Stimulated activated CD4-positive, alpha-beta T cell treated with anti-CD3 and anti-CD28 coated beads, Interleukin-4, amount 100 ng/mL, for 48 hours (primary cell): ENCODE measurements around the gene SLC9A6.
"Not testable (repeated sequence)": the region's sequence is repeated elsewhere in the genome, so short reads cannot be mapped to it uniquely, and the experiment has no call there.

ENCODE experiments used
- DNase-seq, 2 donors: peaks; one replicate each; pipeline ENCODE4 v3.0.0-alpha.2; 2020; ENCODE audit warnings: low read depth in 2 of 2

SLC9A6 gene

DNA sequence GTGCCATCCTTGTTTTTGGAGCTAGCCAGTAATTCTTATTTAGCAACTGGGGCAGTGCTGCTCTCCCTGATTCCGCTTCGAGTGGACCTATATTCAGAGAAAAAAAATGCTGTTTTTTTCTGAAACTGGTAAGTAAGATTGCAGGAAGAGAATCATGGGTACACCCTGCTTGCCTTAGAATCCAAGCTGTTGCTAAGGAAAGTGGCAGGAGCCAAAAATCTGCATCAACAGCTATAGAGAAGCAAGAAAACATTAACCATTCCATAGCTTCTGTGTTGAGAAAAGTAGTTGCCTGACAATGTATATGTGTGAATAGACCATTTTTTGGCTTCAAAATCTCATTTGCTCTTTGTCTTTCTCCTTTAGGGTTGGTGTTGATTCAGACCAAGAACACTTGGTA lies 44.5 kb downstream of the SLC9A6 start:
- DNase-seq: no peak

DNA sequence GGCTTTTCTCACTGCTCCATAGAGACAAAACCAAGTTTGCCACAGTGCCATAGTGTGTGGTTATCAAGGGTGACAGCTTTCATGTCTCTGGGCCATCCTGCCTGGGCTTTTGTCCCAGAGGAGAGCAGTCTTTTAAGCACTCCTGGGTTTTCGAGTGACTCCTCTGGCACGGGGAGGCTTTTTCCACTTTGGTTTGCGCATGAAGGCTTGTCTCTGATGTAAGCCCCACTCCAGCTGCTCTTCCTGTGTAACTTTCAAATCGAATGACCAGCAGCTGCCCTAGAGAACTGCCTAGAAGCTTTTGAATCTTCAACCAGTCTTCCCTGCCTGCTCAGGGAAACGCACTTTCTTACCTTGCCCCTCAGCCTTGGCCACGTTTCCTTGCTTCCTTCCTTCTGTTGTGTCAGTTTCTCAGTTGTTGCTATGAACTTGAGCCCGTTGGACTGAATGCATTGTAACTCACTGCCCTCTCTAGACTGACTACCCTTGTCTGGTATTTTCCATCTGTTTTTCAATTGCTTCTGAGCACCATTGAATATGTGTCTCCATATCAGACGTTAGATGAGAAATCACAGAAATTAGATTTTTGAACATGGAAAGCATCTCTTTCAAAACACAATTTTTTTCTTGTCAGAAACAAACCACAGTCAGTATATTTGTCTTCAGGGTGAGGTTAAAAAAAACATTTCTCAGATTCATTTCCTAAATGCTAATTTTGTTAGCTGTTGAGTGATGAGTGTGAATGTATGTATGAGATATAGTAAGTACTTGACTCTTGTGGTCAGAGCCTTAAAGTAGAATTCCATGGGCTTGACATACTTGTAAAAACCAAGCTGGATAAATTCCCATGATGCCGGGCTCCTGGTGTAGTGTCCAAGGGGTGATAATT lies 45.3 kb downstream of the SLC9A6 start:
- no peak for DNase-seq

DNA sequence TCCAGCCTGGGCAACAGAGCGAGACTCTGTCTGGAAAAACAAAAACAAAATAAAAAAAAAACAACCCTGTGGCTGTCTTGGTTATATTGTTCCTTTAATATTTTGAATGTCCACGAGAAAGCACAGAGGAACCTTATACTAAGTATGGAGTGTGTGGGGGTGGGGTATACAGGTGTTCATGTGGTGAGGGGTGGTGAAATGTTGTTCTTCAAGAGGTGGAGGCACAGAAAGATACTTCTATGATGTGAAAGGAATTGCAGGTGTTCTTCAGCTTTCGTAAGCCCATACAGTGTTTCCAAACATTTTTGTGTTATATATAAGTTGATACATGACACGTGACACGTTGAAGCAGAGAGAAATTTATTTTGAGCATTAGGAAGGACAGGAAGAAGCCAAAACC lies 46.4 kb downstream of the SLC9A6 start:
- DNase-seq: no peak

DNA sequence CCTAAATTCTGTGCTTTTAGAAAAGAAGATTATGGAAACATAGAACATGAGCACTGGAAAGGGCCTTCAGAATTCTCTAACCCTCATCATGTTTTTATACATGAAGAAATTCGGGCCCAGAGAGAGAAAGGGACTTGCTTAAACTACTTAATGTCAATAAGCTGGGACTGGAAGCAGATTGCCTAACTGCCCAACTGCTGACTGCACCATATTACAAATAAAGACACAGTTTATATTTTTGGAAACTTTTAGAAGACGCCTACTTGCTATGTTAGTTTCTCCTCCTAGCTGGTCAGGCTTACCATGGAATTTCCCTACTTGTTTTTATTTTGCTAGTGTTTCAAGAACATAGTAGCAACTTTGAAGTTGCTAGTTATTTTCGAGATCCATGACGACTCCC lies 47.1 kb downstream of the SLC9A6 start:
- no peak for DNase-seq

DNA sequence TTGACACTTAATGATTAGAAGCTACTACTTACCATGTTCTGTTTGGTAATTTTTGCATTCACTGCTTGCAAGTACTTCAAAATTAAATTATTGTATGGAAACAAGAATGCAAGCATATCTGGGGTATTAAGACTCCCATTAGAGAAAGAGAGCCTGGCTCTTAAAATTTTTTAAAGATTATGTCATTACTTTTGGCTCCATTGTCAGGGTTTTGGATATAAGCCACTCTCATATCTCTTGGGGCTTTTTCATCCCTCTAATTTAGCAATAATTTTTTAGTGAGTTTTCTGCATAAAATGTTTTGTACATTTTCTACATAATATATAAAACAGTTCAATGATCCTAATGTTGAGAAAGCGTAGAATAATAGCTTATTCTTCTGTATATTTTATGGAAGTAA lies 49.4 kb downstream of the SLC9A6 start:
- no peak for DNase-seq

DNA sequence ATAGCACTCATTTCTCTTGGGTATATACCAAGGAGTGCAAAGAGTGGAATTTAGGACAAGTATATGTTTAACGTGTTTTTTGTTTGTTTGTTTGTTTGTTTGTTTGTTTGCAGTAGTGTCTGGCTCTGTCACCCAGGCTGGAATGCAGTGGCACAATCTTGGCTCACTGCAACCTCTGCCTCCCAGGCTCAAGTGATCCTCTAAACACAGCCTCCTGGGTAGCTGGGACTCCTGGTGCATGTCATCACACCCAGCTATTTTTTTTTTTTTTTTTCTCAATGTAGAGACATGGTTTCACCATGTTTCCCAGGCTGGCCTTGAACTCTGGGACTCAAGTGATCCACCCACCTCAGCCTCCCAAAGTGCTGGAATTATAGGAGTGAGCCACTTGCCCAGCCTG lies 50.4 kb downstream of the SLC9A6 start:
- DNase-seq: no peak

DNA sequence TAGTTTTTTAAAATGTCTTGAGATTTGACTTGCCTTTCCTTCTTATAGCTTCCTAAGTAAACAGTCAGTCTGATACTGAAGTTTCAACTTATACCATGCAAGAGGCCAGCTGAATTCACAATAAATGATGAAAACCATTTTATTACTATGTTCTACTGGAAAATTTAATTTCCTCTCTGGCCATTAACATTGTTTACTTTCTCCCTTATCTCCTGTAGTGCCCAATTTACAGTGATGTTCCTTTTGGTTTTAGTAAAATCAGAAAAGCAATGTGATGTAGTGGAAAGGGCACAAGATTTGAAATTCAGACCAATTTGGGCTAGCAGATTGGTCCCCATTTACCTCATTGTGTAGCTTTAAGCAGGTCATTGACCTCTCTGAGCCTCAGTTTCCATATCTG lies 54.2 kb downstream of the SLC9A6 start:
- no peak for DNase-seq

DNA sequence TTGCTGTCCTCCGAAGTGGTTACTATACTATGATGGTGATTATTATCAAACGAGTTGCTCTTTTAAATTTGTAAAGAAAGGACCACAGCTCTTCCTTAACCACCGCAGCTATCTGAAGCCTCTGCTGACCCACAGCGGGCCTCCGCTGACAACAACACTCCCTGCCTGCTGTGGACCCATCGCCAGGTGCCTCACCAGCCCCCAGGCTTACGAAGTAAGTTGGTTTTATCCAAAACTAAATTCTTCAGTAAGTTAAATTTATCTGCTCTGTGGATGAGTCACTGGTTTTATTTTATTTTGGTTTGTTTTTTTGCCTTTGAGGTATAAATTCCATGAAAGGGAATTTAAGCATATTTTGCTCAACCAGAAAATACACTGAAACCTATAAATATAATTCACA lies 54.7 kb downstream of the SLC9A6 start:
- no peak for DNase-seq

DNA sequence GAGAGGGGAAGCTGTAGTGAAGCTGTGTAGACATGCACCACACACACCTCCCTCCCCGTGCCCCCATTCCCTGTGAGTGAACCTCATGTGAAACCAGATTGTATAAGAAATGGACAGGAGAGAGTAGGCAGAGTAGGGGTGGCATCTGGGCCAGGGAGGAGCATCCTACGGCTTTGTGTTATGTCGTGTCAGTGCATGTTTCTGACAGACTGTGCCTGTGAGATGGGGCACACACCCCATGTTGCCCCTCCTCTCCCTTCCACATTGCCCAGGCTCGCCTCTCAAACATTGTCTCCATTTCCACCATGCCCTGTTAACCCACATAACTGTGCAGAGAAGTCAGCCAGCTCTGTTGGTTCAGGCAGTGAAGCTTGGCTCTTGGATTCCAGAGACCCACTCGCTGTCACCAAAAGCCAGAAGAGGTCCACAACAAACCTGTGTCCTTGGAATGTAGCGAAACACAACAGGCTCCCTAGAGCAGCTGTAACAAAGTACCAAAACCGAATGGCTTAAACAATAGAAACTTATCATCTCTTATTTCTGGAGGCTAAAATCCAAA lies 56.1 kb downstream of the SLC9A6 start:
- no peak for DNase-seq

DNA sequence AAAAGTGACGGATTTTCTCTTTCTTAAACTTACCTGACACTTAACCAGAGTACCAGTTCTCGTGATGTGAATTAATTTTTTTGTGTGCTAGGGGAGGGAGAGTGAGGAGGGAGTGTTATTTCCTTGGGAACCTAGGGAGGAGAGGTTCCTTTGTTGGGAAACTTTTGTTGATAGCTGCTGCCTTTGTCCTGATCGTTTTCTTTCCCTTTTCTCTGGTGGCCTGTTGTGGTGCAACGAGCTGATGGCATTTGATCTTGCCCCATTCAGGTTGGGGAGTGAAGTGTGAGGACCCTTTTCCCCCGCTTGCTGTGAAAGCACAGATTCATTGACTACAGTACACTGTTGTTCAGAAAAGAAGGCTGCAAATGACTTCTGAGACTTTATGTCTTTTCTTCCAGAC lies 59.8 kb downstream of the SLC9A6 start:
- no peak for DNase-seq

DNA sequence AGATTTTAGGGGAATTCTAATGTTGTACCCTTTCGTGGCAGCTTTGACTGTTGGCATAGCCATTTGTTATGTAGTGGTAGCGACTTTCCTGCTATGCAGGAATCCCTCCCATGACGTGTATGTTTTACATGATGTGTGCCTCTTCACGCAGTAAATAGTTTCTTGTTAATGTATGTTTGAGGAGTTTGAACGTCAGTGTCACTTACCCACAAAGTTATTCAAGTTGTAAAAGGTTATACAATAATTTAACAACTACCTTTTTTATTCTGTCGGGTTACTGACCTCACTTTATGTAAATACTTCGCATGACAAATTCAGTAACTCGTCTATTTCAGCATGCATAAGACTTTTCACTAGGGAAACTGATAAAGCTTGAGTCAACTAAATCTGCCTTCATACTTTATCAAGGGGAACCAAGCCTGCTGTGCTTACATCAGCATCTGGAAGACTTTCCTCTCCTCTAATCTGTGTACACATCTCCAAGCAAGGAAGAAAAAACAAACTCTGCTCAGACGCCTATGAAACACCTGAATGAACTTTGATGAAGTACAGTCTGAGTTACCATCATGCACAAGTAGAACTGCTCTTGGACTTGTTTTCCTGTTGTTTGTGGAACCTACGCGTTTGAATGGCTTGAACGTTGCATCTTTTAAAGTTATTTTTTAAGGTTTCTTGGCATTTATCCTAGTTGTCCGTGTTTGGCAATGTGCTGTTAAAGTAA lies 61.2 kb downstream of the SLC9A6 start:
- no peak for DNase-seq

DNA sequence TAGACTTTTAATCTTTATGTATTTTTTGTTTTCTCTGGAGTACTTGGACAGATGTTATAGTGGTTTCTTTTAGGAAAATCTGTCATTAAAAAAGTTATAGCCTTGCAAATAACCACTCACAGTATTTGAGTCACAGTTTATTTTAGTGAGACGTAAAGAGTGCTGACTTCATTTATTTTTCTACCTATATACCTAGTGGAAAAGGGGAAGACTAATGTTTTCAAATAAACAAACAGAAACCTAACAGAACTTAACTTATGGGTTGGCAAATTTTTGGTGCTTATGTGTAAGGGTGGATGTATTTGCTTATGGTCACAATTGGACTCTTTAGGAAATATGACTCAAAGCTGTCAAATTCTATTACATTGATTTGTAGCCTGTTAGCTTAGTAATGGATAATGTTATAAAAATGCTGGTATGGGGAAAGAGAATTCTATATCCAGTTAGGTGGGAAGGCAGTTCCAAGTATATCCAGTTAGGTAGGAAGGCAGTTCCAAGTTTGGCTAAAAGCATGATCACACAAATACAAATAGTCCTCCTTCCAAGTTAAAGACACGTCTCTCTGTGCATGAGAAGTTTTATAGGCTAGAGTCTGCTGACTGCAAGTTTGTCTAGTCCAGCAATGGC lies 61.9 kb downstream of the SLC9A6 start:
- no peak for DNase-seq

DNA sequence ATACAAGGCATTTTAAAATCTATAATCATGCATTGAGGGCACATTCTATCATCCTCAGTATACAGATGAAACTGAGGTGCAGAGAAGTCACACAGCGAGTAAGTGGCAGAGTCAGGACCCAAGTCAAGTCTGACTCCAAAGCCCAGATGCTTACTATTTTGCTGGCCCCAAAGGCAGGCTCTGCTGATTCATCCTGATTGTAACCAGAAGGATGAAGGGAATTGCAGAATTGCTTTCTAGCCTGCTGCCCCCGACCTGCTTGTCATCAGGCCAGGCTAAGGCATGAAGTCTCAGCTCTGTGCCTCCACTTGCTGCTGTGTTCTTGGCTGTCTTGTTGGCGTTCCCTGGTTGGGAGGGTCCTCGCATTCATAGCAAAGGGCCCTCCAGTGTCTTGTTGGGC lies 62.7 kb downstream of the SLC9A6 start:
- DNase-seq: no peak

DNA sequence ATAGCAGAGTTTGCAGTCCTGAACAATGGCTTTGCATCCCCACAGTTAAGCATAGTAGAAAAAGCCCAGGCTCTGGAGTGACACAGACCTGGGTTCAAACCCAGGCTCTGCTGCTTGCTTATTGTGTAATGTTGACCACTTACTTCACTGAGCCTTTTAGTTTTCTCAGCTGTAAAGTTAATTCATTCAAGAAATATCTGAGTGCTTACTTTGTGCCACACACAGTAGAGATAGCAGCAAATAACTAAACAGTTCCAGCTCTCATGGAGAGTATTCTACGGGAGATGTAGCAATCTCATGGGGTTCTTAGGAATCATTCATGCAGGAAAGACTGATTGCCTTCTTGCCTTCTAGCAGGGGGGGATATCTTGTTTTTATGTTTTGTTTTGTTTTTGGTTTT lies 63.2 kb downstream of the SLC9A6 start:
- no peak for DNase-seq

DNA sequence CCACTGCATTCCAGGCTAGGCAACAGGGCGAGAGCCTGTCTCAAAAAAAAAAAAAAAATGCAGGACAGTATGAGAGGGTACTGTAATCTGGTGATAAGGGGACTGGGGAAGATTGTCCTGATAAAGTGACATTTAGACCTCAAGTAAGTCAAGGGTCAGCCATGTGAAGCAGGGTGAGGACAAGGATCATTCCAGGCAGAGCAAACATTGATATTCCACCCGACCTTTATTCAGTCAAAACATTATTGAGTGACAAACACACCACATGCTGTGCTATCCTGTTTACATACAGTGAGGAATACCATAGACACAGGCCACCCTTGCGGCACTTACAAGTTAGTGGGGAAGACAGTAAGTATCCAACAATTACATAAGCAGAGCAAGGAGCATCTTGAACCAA lies 64.4 kb downstream of the SLC9A6 start:
- DNase-seq: no peak

DNA sequence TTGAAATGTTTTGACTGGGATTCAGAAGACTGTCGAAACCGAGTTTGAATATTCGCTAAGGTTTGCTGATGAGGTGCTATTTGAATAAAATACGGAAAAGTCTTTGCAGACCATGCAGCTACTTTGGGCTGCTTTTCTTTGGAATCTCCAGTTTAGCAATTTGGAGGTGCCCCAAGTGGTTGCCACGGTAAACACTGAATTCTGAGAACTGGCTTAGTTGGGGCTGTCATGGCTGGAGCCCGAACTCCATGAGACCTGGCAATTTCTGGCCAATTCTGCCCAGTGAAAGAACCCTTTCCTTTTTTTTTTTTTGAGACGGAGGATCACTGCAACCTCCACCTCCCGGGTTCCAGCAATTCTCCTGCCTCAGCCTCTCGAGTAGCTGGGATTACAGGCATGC lies 65.6 kb downstream of the SLC9A6 start:
- DNase-seq: not testable (repeated sequence)

DNA sequence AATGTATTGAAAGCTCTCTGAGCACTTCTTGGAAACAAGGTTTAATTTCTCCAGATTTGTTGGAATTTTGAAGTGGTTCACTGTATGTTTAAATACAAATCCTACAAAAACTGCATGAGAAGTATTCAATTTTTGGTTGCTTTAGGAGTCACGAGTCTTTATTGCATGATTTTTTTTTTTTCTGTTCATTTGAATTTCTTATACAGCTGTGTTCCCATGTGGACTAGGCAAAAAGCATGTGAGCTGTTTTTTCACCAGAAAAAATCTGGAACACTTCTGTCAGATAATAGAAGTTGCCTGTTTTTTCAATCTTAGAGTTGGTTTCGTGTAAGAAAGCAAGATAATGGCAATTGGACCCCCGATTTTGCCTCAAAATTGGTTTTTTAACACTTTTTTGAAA lies 66.4 kb downstream of the SLC9A6 start:
- no peak for DNase-seq

DNA sequence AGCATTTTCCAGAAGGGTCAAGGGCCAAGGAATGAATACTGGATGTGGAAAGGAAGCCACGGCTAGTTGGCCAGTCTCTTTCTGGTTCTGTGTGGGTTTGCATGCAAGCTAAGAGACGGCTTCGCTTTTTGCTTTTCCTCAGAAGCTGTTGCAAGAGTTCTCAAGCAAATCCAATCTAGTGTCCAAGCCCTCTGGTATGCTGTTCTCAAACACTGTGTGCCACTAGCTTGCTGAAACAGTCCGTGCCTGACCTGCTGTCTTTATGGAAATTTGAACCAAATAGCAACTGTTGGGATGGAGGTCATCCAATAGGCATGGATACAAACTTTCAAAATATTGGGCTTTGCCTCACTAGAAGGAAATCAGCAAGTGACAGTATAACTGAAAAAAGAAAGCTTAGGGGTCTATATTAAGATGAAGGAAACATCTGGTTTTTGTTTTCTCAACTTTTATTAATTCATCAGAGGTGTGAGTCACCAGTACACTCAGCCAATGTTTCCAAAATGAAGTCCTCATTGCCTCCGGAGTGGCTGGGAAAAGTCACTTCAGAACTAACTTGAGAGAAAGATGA lies 70.5 kb downstream of the SLC9A6 start:
- no peak for DNase-seq

DNA sequence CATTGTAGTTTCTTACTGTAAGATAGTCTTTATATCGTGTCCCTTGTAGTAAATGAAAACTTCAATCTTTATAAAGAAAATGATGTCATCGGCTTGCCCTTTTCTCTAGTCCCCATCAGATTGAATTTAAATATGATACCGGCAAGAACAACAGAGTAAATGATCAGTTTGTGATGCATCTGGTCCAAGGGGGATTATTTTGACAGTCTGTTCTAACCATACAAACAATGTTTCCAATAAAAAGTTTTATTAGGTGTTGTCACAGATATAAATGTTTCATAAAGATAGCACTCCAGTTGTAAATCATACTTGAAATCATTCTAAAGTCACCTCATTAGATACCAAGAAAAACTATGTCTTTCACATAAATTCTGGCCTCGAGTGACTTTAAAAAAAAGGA lies 72.3 kb downstream of the SLC9A6 start:
- DNase-seq: no peak

DNA sequence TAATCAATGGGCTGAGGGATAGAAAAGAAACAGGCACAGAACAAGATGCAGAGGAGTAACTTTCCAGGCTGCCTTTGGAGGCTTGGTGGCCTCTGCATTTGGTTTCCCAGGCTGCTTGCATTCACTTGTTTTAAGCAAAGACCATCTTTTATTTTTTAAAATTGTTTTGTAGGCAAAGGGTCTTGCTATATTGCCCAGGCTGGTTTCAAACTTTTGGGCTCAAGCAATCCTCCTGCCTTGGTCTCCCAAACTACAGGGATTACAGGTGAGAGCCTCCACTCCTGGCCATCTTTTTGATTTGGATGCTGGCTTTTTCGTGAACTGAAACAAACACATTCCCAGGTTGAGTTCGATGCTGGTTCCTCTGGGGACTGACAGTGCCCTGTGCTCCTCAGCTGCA lies 74.1 kb downstream of the SLC9A6 start:
- no peak for DNase-seq

DNA sequence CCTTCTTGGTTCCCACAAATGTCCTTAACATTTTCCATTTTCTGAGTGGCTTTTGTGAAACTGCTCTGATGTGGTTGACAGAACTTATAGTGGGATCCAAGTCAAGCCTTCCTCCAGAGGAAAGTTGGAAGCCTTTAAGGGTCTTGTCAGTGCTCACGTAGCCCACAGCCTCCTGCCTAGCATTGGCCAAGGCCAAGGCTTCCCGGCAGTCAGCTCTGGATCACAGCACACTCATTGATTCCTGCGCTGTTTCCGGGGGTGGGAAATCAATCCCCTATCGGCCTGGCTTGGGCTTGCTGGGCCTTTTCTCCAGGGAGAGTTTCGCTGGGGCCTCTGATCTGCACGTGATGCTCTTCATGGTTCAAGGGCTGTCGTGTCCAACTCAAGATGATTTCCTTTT lies 76.1 kb downstream of the SLC9A6 start:
- no peak for DNase-seq

DNA sequence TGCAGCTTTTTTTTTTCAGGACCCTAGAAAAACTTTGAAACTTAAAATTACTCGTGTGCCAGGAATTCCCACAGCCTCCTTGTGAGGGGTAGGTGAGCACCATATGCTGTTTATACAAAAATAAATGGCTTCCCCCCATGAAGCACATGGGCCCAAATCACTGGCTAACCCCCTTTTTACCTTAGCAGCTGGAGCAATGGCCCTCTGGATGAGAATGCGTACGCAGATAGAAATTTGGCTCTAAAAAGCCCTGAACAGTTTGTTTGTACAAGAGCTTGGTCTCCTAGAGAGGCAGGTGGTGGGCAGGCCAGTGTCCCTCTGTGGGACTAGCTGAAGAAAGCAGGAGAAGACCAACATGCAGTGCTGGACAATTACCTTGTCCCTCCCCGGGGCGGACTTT lies 76.5 kb downstream of the SLC9A6 start:
- no peak for DNase-seq
